NCI-H345 (cell line): ENCODE data around the gene CFAP46.

Experiments
- DNase-seq: peaks from one replicate; lab custom pipeline; 2025; lab: John Stamatoyannopoulos, UW

CFAP46 gene

GRCh38 chr10:132770061-132771021 is 172.0 kb downstream of the CFAP46 start:
- DNase-seq: no peak

DNA sequence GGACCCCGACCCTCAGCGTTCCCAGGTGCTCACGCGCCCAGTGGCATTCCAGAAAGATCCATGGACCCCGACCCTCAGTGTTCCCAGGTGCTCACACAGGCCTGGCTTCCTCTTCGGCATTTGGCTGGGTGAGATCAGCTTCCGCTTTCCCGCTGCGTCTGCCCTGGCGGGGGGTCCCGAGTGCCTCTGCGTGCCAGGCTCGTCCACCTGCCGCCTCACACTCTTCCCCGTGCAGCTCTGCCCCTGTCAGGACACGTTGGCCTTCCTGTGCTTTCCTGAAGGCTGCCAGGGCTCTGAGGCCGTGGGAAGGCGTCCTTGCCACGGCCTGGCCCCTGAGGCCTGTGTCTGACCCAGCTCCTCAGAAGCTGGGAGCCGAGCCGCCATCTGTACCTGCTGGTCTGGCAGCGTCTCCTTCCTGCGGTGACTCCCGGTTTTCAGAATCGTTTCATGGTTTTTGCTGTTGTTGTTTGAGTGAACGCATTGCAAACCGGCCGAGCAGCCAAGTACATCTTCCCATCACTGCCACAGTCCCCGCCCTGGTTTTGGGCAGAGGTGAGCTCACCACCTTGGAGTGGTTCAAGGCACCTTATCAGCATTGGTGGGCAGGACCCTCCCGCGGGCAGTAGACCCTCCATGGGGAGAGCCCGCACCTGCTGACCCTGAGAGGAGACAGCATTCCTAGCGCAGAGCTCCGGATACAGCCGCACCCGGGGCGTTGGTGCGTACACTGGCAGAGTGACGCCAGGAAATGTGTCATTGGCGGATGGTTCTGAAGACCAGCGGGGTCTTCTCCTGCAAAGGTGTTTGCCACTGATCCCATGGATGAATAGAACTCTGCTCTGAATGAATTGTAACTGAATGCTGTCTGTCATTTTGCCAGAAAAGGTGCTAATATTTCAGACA is 173.8 kb downstream of the CFAP46 start:
- no peak for DNase-seq

GRCh38 chr10:132766291-132766690 is 176.1 kb downstream of the CFAP46 start:
- DNase-seq: no peak

DNA sequence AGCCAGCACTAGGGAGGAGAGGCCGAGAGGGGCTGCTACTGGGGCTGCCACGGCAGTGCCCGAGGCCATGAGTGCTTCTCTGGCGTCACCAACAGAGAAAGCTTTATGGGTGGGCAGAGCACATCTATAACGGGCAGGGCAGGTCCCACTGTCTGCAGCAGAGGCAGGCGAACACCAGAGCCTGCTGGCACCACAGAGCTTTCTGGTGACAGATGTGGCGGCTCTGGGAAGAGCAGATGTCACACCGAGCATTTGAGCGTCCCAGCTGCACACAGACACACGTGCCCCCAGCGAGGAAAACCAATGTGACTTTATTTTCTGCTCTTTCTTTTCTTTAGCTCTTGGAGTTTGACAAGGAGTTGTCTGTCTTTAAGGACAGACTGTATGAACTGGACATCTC is 176.9 kb downstream of the CFAP46 start:
- DNase-seq: no peak

GRCh38 chr10:132764108-132764507 is 178.3 kb downstream of the CFAP46 start:
- no peak for DNase-seq

- DNase-seq: no peak
Observed at GRCh38 chr10:132763545-132763944, 178.8 kb downstream of the CFAP46 start.

DNA sequence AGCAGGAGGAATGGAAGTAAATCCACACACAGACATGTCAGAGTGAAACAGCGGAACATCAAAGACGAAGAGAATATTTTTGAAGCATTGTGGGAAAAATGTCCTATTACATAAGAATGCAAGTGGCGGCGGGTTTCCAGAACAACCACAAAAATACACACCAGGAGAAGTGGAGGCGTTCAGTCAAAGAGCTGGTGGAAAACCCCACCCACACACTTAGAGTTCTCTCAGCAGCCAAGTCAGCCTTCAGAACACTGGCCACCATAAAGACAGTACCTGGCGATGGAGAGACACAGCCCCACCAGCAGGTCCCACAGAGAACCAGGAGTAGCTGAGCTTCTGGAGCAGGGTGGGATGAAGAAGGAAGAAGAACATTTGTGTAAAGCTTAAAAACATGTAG is 180.1 kb downstream of the CFAP46 start:
- no peak for DNase-seq

DNA sequence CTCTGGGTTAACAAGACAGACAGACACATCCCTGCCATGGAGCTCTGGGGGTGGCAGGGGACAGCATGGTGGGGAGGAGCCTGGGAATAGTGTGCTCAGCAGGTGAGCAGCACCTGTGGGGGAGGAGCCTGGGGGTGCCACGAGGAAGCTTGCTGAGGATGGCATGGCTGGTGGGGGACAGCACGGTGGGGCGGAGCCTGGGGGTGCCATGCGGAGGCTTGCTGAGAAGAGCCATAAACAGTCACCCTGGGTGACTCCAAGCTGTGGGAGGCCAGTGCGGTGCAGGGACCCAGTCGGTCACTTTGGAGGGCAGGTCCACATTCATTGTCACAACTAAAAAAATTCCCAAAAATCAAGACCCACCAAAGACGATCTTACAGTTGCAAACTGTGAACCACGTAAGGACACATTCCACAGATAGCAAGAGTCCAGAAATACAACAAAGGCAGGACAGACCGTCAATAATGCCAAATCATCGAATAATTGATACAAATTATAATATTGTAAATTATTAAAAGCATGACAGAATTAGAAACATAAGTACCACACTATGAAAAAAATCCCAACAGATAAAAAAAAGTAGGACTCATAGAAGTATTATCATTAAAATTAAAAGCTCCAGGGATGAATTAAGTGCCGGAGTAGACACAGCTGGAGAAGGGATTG is 180.8 kb downstream of the CFAP46 start:
- DNase-seq: no peak

GRCh38 chr10:132758865-132759264 is 183.5 kb downstream of the CFAP46 start:
- DNase-seq: no peak
